HepG2 (cell line): ENCODE data around the gene SEC61B. TPM values are rescaled to one million over a fixed set of nuclear protein-coding genes. Genes with fewer than 3 reads are reported as not detected.

Source experiments
- ATAC-seq: fragments of 200-7000 bp; cut with Tn5 transposase; 3 replicates; pipeline ENCODE4 v1.9.1; 2020; ENCODE audit warnings: mild to moderate bottlenecking, moderate library complexity
- BruUV-seq: library from RNA; stranded (reverse); fragments of 400-500 nt; replicated peaks from 2 replicates; lab custom pipeline; 2021; lab: Mats Ljungman, UMichigan
- CTCF ChIA-PET: fragments of 300-600 bp; formaldehyde crosslinking; extraction: SDS; loops from one replicate; lab custom pipeline; 2021; ENCODE audit warnings: low total read pairs, inconsistent platforms, low intra/inter-chr PET ratio; lab: Yijun Ruan, JAX
- POLR2A ChIA-PET: fragments of 350-600 bp; sonication (Branson Sonifier 250); formaldehyde crosslinking; loops from one replicate; lab custom pipeline; 2020; ENCODE audit warnings: antibody characterized with exemption, inconsistent platforms; lab: Yijun Ruan, JAX
- DNase-seq: peaks from one replicate; pipeline ENCODE4 v3.0.0-alpha.2; 2015; ENCODE audit warnings: low spot score
- FAIRE-seq: peaks from 3 replicates; lab custom pipeline; 2011; peaks lifted over from hg19 to GRCh38; lab: Jason Lieb, UNC
- H2AFZ ChIP-seq: one replicate; pipeline ENCODE4 v1.6.1; 2011; ENCODE audit warnings: low read length, inconsistent platforms
- H3K27ac ChIP-seq: fragments of 300-600 bp; 3 replicates; pipeline ENCODE4 v1.8.0; 2011; ENCODE audit warnings: mixed run types, mild to moderate bottlenecking, mixed read lengths, low read length, inconsistent platforms; ENCODE audit not compliant: insufficient read depth; ENCODE audit errors: extremely low read length
- H3K27me3 ChIP-seq, 2 experiments: fragments of 200-600 bp in 1 of 2; 2 replicates in 1 of 2; 3 replicates in 1 of 2; pipeline versions ENCODE4 v1.6.0 to v1.8.0; 2011; ENCODE audit warnings: low read length in 2 of 2, mild to moderate bottlenecking in 2 of 2, moderate library complexity in 2 of 2, inconsistent platforms in 1 of 2; ENCODE audit not compliant: insufficient read depth in 2 of 2, control insufficient read depth in 1 of 2
- H3K36me3 ChIP-seq, 2 experiments: fragments of 200-600 bp in 1 of 2; replicated peaks in 1 of 2; 2 replicates in 1 of 2; 3 replicates in 1 of 2; pipeline versions ENCODE4 v1.5.1 to v1.8.0; 2011; ENCODE audit warnings: low read length in 2 of 2, inconsistent platforms in 1 of 2; ENCODE audit not compliant: insufficient read depth in 2 of 2, control insufficient read depth in 1 of 2
- H3K4me1 ChIP-seq: 2 replicates; pipeline ENCODE4 v1.5.1; 2012; ENCODE audit warnings: low read length, inconsistent platforms; ENCODE audit not compliant: insufficient read depth
- H3K4me2 ChIP-seq: 2 replicates; pipeline ENCODE4 v1.6.0; 2011; ENCODE audit warnings: low read depth, low read length, inconsistent platforms
- H3K4me3 ChIP-seq, 3 experiments: fragments of 200-600 bp in 1 of 3; sonication (generic), shearing (Covaris generic) in 1 of 3; replicated peaks in 1 of 3; 2 replicates each; pipeline ENCODE4 v1.5.1; 2011 to 2016; ENCODE audit warnings: low read length in 3 of 3, inconsistent platforms in 2 of 3, low read depth in 2 of 3, mild to moderate bottlenecking in 2 of 3, control low read depth in 1 of 3, mixed read lengths in 1 of 3; ENCODE audit not compliant: insufficient read depth in 1 of 3
- H3K79me2 ChIP-seq: one replicate; pipeline ENCODE4 v1.6.1; 2011; ENCODE audit warnings: low read length, inconsistent platforms; ENCODE audit not compliant: insufficient read depth
- H3K9ac ChIP-seq: 2 replicates; pipeline ENCODE4 v1.6.0; 2011; ENCODE audit warnings: mild to moderate bottlenecking, low read depth, low read length, inconsistent platforms; ENCODE audit not compliant: insufficient read depth
- H3K9me3 ChIP-seq: 2 replicates; pipeline ENCODE4 v1.5.1; 2012; ENCODE audit warnings: mild to moderate bottlenecking, low read length
- H4K20me1 ChIP-seq: 2 replicates; pipeline ENCODE4 v1.6.0; 2011; ENCODE audit warnings: inconsistent platforms, mild to moderate bottlenecking, low read length, moderate library complexity; ENCODE audit not compliant: insufficient read depth
- CREB1 ChIP-seq, 2 experiments: fragments of 450-650 bp in 1 of 2; IDR thresholded peaks; 2 replicates each; pipeline ENCODE4 v1.6.1; 2016 to 2017; ENCODE audit warnings: control low read depth in 1 of 2, mild to moderate bottlenecking in 1 of 2, missing compliant biosample characterization in 1 of 2, missing genetic modification characterization in 1 of 2
- HINFP ChIP-seq: sonication (generic); formaldehyde crosslinking; IDR thresholded peaks from 2 replicates; pipeline ENCODE4 v1.4.0; 2020; ENCODE audit warnings: low read depth, mild to moderate bottlenecking, missing genetic modification reagents
- KAT8 ChIP-seq: IDR thresholded peaks from 2 replicates; pipeline ENCODE4 v1.6.1; 2016; ENCODE audit warnings: missing genetic modification reagents, missing compliant biosample characterization
- KDM1A ChIP-seq: IDR thresholded peaks from 2 replicates; pipeline ENCODE4 v1.6.1; 2016; ENCODE audit warnings: missing compliant biosample characterization
- TCF12 ChIP-seq, 2 experiments: fragments of 450-650 bp in 1 of 2; sonication (generic) in 1 of 2; formaldehyde crosslinking in 1 of 2; IDR thresholded peaks; 2 replicates each; pipeline versions ENCODE4 v1.6.1 to v1.8.0; 2017 to 2022; ENCODE audit warnings: antibody characterized with exemption in 1 of 2, mild to moderate bottlenecking in 1 of 2, missing genetic modification reagents in 1 of 2, moderate library complexity in 1 of 2
- ZNF687 ChIP-seq: sonication (generic); formaldehyde crosslinking; IDR thresholded peaks from 2 replicates; pipeline ENCODE4 v1.5.1; 2020; ENCODE audit warnings: mild to moderate bottlenecking, missing genetic modification reagents, moderate library complexity
- WGBS: methylation state at CpG from one replicate; pipeline ENCODE4 v1.1.6; 2017; ENCODE audit warnings: low lambda C conversion rate; 5-methylcytosine and 5-hydroxymethylcytosine counted together
- in situ Hi-C: cut with HindIII; loops from 2 replicates; pipeline ENCODE4 v1.10.0; 2017; ENCODE audit warnings: low pct_unique_long_range_greater_than_20kb; ENCODE audit not compliant: extremely low pct_ligation_motif_present
- intact Hi-C: fragments of 100-400 bp; cut with micrococcal nuclease; formaldehyde crosslinking; loops from one replicate; pipeline ENCODE4 v1.10.0; 2022; ENCODE audit not compliant: unreplicated experiment
- polyA plus RNA-seq, 8 experiments: library from polyadenylated mRNA; depleted of rRNA in 3 of 8; stranded (reverse) in 7 of 8; unstranded in 1 of 8; fragments of >200 nt; fragmentation: Illumina TruSeq in 4 of 8; extraction: Trizol in 4 of 8; gene quantifications; 2 replicates each; pipeline versions ENCODE4 v1.2.1 to v1.2.3, GENCODE V29; 2011 to 2016; ENCODE audit warnings: low read depth in 4 of 8, missing spikeins in 1 of 8, mixed read lengths in 1 of 8; ENCODE audit not compliant: insufficient read depth in 1 of 8
- total RNA-seq, 5 experiments: library from RNA; depleted of rRNA; stranded (reverse); fragments of >200 nt; fragmentation: Illumina TruSeq; extraction: Trizol; gene quantifications; 2 replicates each; pipeline ENCODE4 v1.2.3, GENCODE V29; 2016; ENCODE audit warnings: low read depth in 1 of 5

Gene SEC61B
- total and polyA plus RNA-seq, 2 of the 13 experiments (the other 11 are each of a cell fraction or from before 2014, with no cell fraction given) = 191 to 368 TPM

- CTCF ChIA-PET = no interaction called here
- Histone ChIP-seq H3K4me1 (no peaks in the 10 kb centered on the region), H4K20me1 (no peaks in the 10 kb centered on the region), H3K27me3 (peaks cover 0 to 22% of the 10 kb centered on the region in 2 experiments; a peak in 2 of 5 replicates), H3K4me3 (no peak overlapping the region), H3K4me2 (no peak overlapping the region), H2AFZ (no peak overlapping the region), H3K9me3 (no peaks in the 10 kb centered on the region), H3K36me3 (no peaks in the 10 kb centered on the region), H3K27ac (no peak overlapping the region), H3K9ac (no peak overlapping the region), H3K79me2 (no peaks in the 10 kb centered on the region)
- ATAC-seq (no peak), DNase-seq (no peak), FAIRE-seq (no peak)
- WGBS = 32% methylated on average over 8 of the region's 8 CpGs
- no TSS peak for BruUV-seq
- POLR2A ChIA-PET = no interaction called here
- in situ Hi-C loops (loop anchor here (25.0 kb wide), 1 partner anchor 812 kb away; no protein-coding TSS in a partner anchor), intact Hi-C loops (no loop called here)
- no peak for TF ChIP-seq KAT8
- no peak for TF ChIP-seq CREB1 (IDR thresholded peaks at IDR 0.05)
- TF ChIP-seq CREB1 (CRISPR knock-in tag; IDR thresholded peaks at IDR 0.05) = no peak
- TF ChIP-seq TCF12 (IDR thresholded peaks at IDR 0.05) = no peak
- TF ChIP-seq TCF12 (CRISPR knock-in tag; IDR thresholded peaks at IDR 0.05) = no peak
- TF ChIP-seq ZNF687 = no peak
- TF ChIP-seq KDM1A (CRISPR knock-in tag) = no peak
- no peak for TF ChIP-seq HINFP (CRISPR knock-in tag)
Observed at GRCh38 chr9:99199938-99200539, 22.0 kb upstream of the SEC61B start.
